HCT116 (cell line): Measurements from ENCODE around the gene SIL1. TPM values are rescaled to one million over a fixed set of nuclear protein-coding genes. Genes with fewer than 3 reads are reported as not detected.
A peak's percentile ranks its signal among the peaks of the same experiment; 100 is the strongest.

ENCODE experiments used
- ATAC-seq: fragments of 200-7000 bp; cut with Tn5 transposase; 2 replicates; pipeline ENCODE4 v1.9.1; 2020; ENCODE audit warnings: mild to moderate bottlenecking, moderate library complexity
- BruUV-seq: library from RNA; stranded (reverse); fragments of 400-500 nt; replicated peaks from 2 replicates; lab custom pipeline; 2021; lab: Mats Ljungman, UMichigan
- CTCF ChIA-PET: fragments of 300-600 bp; sonication (Branson Sonifier 250); formaldehyde crosslinking; loops from one replicate; lab custom pipeline; 2021; ENCODE audit warnings: antibody characterized with exemption; lab: Charles Lee
- POLR2A ChIA-PET: fragments of 300-600, 350-600 bp; sonication (Branson Sonifier 250); formaldehyde crosslinking; loops from one replicate; lab custom pipeline; 2021; ENCODE audit warnings: antibody characterized with exemption; lab: Charles Lee
- RAD21 ChIA-PET, 2 experiments: fragments of 300-600 bp; sonication (Branson Sonifier 250); formaldehyde crosslinking; loops; one replicate each; lab custom pipeline; 2023; ENCODE audit warnings: low total read pairs in 2 of 2; ENCODE audit not compliant: uncharacterized antibody in 2 of 2, unreplicated experiment in 2 of 2, low non-redundant PET in 1 of 2; lab: Charles Lee
- DNase-seq: peaks from one replicate; pipeline ENCODE4 v3.0.0-alpha.2; 2010; ENCODE audit warnings: low read depth, low spot score
- H2AFZ ChIP-seq: fragments of 200-600 bp; shearing (Covaris generic), sonication (generic); 2 replicates; pipeline ENCODE4 v1.6.1; 2017; ENCODE audit warnings: low read depth, mixed run types, mixed read lengths, antibody characterized with exemption, low read length; ENCODE audit not compliant: poor library complexity, severe bottlenecking
- H3K27ac ChIP-seq: 2 replicates; pipeline ENCODE4 v1.5.1; 2012; ENCODE audit warnings: low read depth, low read length
- H3K27me3 ChIP-seq: fragments of 200-600 bp; sonication (generic); 2 replicates; pipeline ENCODE4 v1.6.1; 2016; ENCODE audit warnings: mixed run types, low read length, mixed read lengths; ENCODE audit not compliant: insufficient read depth
- H3K36me3 ChIP-seq, 2 experiments: fragments of 200-500 bp in 1 of 2; fragments of 200-600 bp in 1 of 2; sonication (Bioruptor generic) in 1 of 2; sonication (generic) in 1 of 2; 2 replicates each; pipeline versions ENCODE4 v1.5.1 to v1.6.1; 2014 to 2016; ENCODE audit warnings: low read length in 2 of 2, inconsistent platforms in 1 of 2, mixed read lengths in 1 of 2, mixed run types in 1 of 2; ENCODE audit not compliant: insufficient read depth in 2 of 2, control insufficient read depth in 1 of 2
- H3K4me1 ChIP-seq, 2 experiments: fragments of 200-600 bp in 1 of 2; sonication (generic) in 1 of 2; 2 replicates each; pipeline versions ENCODE4 v1.5.1 to v1.6.1; 2012 to 2017; ENCODE audit warnings: low read length in 2 of 2, inconsistent platforms in 1 of 2, mild to moderate bottlenecking in 1 of 2, mixed read lengths in 1 of 2, mixed run types in 1 of 2, moderate library complexity in 1 of 2; ENCODE audit not compliant: insufficient read depth in 2 of 2, control insufficient read depth in 1 of 2
- H3K4me2 ChIP-seq: fragments of 200-600 bp; sonication (generic); 2 replicates; pipeline ENCODE4 v1.6.1; 2017; ENCODE audit warnings: mixed run types, low read length, mixed read lengths
- H3K4me3 ChIP-seq, 2 experiments: fragments of 200-600 bp in 1 of 2; sonication (generic) in 1 of 2; replicated peaks in 1 of 2; 2 replicates each; pipeline ENCODE4 v1.5.1; 2011 to 2016; ENCODE audit warnings: low read length in 2 of 2, control low read depth in 1 of 2, low read depth in 1 of 2, mild to moderate bottlenecking in 1 of 2, mixed read lengths in 1 of 2, mixed run types in 1 of 2
- H3K79me2 ChIP-seq: fragments of 200-600 bp; sonication (generic); 2 replicates; pipeline ENCODE4 v1.6.1; 2017; ENCODE audit warnings: mild to moderate bottlenecking, mixed run types, low read length, moderate library complexity, mixed read lengths; ENCODE audit not compliant: insufficient read depth
- H3K9ac ChIP-seq: fragments of 200-600 bp; sonication (generic); 2 replicates; pipeline ENCODE4 v1.6.1; 2016; ENCODE audit warnings: low read length, mixed read lengths
- H3K9me2 ChIP-seq: fragments of 200-600 bp; sonication (generic), shearing (Covaris generic); 2 replicates; pipeline ENCODE4 v1.6.1; 2017; ENCODE audit warnings: mixed run types, mild to moderate bottlenecking, moderate library complexity; ENCODE audit not compliant: insufficient read depth
- H3K9me3 ChIP-seq, 2 experiments: fragments of 200-500 bp in 1 of 2; fragments of 200-600 bp in 1 of 2; sonication (Bioruptor generic) in 1 of 2; sonication (generic) in 1 of 2; 2 replicates each; pipeline ENCODE4 v1.6.1; 2014 to 2017; ENCODE audit warnings: low read length in 2 of 2, mixed read lengths in 2 of 2, inconsistent platforms in 1 of 2, low read depth in 1 of 2, mild to moderate bottlenecking in 1 of 2, mixed run types in 1 of 2, moderate library complexity in 1 of 2; ENCODE audit not compliant: control insufficient read depth in 1 of 2, insufficient read depth in 1 of 2
- H4K20me1 ChIP-seq: fragments of 200-600 bp; sonication (generic), shearing (Covaris generic); 2 replicates; pipeline ENCODE4 v1.6.1; 2017; ENCODE audit warnings: mixed run types, mild to moderate bottlenecking, moderate library complexity; ENCODE audit not compliant: insufficient read depth
- POLR2AphosphoS5 ChIP-seq: IDR thresholded peaks from 2 replicates; pipeline ENCODE4 v1.6.1; 2011; ENCODE audit warnings: mild to moderate bottlenecking, low read depth, low read length, moderate library complexity
- SP1 ChIP-seq: IDR thresholded peaks from 2 replicates; pipeline ENCODE4 v1.6.1; 2012; ENCODE audit warnings: low read depth
- intact Hi-C: fragments of 100-400 bp; cut with micrococcal nuclease; formaldehyde crosslinking; loops from 2 replicates; pipeline ENCODE4 v1.10.0; 2022
- total RNA-seq: library from RNA; stranded (reverse); gene quantifications from one replicate; pipeline ENCODE4 v1.2.1, GENCODE V29; 2021; ENCODE audit not compliant: unreplicated experiment
- TF ChIP-seq, protein P1 (sequence below): IDR thresholded peaks from 2 replicates; pipeline ENCODE4 v1.6.1; 2012; ENCODE audit warnings: low read depth

The SIL1 gene
- total RNA-seq, 1 experiment from 2014 or later, result 34.0 TPM

GRCh38 chr5:138937392-138938387 is 260.5 kb downstream of the SIL1 start:
- H3K9ac ChIP-seq, result no peak overlapping the region
- POLR2A ChIA-PET, result no interaction called here
- no peak overlapping the region for H3K4me3 ChIP-seq
- CTCF ChIA-PET, result no interaction called here
- BruUV-seq, result no TSS peak
- no peaks in the 10 kb centered on the region for H3K79me2 ChIP-seq
- H3K27ac ChIP-seq, result no peak overlapping the region
- peaks cover 7 to 11% of the 10 kb centered on the region in 2 experiments; a peak in 3 of 4 replicates for H3K36me3 ChIP-seq
- RAD21 ChIA-PET, result no interaction called here
- DNase-seq (no peak), ATAC-seq (peak; percentile 39)
- TF ChIP-seq POLR2AphosphoS5 (peak; percentile 36; the same call in 1 of the 2 replicates), SP1 (no peak)
- TF ChIP-seq, protein P1, sequence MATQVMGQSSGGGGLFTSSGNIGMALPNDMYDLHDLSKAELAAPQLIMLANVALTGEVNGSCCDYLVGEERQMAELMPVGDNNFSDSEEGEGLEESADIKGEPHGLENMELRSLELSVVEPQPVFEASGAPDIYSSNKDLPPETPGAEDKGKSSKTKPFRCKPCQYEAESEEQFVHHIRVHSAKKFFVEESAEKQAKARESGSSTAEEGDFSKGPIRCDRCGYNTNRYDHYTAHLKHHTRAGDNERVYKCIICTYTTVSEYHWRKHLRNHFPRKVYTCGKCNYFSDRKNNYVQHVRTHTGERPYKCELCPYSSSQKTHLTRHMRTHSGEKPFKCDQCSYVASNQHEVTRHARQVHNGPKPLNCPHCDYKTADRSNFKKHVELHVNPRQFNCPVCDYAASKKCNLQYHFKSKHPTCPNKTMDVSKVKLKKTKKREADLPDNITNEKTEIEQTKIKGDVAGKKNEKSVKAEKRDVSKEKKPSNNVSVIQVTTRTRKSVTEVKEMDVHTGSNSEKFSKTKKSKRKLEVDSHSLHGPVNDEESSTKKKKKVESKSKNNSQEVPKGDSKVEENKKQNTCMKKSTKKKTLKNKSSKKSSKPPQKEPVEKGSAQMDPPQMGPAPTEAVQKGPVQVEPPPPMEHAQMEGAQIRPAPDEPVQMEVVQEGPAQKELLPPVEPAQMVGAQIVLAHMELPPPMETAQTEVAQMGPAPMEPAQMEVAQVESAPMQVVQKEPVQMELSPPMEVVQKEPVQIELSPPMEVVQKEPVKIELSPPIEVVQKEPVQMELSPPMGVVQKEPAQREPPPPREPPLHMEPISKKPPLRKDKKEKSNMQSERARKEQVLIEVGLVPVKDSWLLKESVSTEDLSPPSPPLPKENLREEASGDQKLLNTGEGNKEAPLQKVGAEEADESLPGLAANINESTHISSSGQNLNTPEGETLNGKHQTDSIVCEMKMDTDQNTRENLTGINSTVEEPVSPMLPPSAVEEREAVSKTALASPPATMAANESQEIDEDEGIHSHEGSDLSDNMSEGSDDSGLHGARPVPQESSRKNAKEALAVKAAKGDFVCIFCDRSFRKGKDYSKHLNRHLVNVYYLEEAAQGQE, result no peak
- no peaks in the 10 kb centered on the region for H3K4me1 ChIP-seq
- H3K9me3 ChIP-seq, result no peaks in the 10 kb centered on the region
- no peak overlapping the region for H3K4me2 ChIP-seq
- H2AFZ ChIP-seq, result no peak overlapping the region
- no peaks in the 10 kb centered on the region for H4K20me1 ChIP-seq
- H3K27me3 ChIP-seq, result no peaks in the 10 kb centered on the region
- H3K9me2 ChIP-seq, result no peaks in the 10 kb centered on the region
- intact Hi-C loops, result loop anchor here (10.0 kb wide), 1 partner anchor 327 kb away; no protein-coding TSS in a partner anchor
